HepG2 (cell line): ENCODE results near the gene MXRA8.

ENCODE experiments used
- CHD4 ChIP-seq: fragments of 200-600 bp; sonication (generic); IDR thresholded peaks from 2 replicates; pipeline ENCODE4 v1.7.0; 2017; ENCODE audit warnings: mild to moderate bottlenecking, low read length, borderline replicate concordance
- CTCF ChIP-seq: sonication (generic); formaldehyde crosslinking; IDR thresholded peaks from 2 replicates; pipeline ENCODE4 v1.5.0; 2020; ENCODE audit warnings: mild to moderate bottlenecking, missing genetic modification reagents, moderate library complexity
- FOXJ3 ChIP-seq: sonication (generic); formaldehyde crosslinking; IDR thresholded peaks from 2 replicates; pipeline ENCODE4 v1.4.0; 2020; ENCODE audit warnings: missing genetic modification reagents, mild to moderate bottlenecking, borderline replicate concordance
- HCFC1 ChIP-seq: fragments of 150-350 bp; IDR thresholded peaks from 2 replicates; pipeline ENCODE4 v1.6.1; 2014; ENCODE audit warnings: low read depth, low read length
- HMG20A ChIP-seq: IDR thresholded peaks from 2 replicates; pipeline ENCODE4 v1.6.1; 2016; ENCODE audit warnings: borderline replicate concordance
- LBX2 ChIP-seq: sonication (generic); formaldehyde crosslinking; IDR thresholded peaks from 2 replicates; pipeline ENCODE4 v1.5.0; 2020; ENCODE audit warnings: missing genetic modification reagents, mild to moderate bottlenecking, borderline replicate concordance
- POLR2AphosphoS5 ChIP-seq: IDR thresholded peaks from 2 replicates; pipeline ENCODE4 v1.6.1; 2012; ENCODE audit warnings: low read depth, low read length
- TAF1 ChIP-seq: sonication (generic); formaldehyde crosslinking; IDR thresholded peaks from 2 replicates; pipeline ENCODE4 v1.4.0; 2020; ENCODE audit warnings: missing genetic modification reagents
- ZSCAN30 ChIP-seq: sonication (generic); formaldehyde crosslinking; IDR thresholded peaks from 2 replicates; pipeline ENCODE4 v1.5.0; 2020; ENCODE audit warnings: mild to moderate bottlenecking, missing genetic modification reagents
- TF ChIP-seq, protein P1 (sequence below): sonication (generic); formaldehyde crosslinking; IDR thresholded peaks from 2 replicates; pipeline ENCODE4 v1.4.0; 2020; ENCODE audit warnings: missing genetic modification reagents
- TF ChIP-seq, protein P2 (sequence below): sonication (generic); formaldehyde crosslinking; IDR thresholded peaks from 2 replicates; pipeline ENCODE4 v1.4.0; 2020; ENCODE audit warnings: mild to moderate bottlenecking, missing genetic modification reagents
- TF ChIP-seq, protein P3 (sequence below): sonication (generic); formaldehyde crosslinking; IDR thresholded peaks from 2 replicates; pipeline ENCODE4 v1.5.0; 2020; ENCODE audit warnings: missing genetic modification reagents

GRCh38 chr1:1358433-1359271 is at the start of gene MXRA8:
- no peak for TF ChIP-seq HMG20A (CRISPR knock-in tag)
- TF ChIP-seq, protein P1, sequence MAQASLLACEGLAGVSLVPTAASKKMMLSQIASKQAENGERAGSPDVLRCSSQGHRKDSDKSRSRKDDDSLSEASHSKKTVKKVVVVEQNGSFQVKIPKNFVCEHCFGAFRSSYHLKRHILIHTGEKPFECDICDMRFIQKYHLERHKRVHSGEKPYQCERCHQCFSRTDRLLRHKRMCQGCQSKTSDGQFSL (CRISPR knock-in tag): peak; percentile 59; the same call in 1 of the 2 replicates
- no peak for TF ChIP-seq HCFC1
- no peak for TF ChIP-seq ZSCAN30 (CRISPR knock-in tag)
- 0 out of 2 replicates have a peak, but pooled peaks have one; percentile 4 for TF ChIP-seq CTCF (CRISPR knock-in tag)
- TF ChIP-seq, protein P2, sequence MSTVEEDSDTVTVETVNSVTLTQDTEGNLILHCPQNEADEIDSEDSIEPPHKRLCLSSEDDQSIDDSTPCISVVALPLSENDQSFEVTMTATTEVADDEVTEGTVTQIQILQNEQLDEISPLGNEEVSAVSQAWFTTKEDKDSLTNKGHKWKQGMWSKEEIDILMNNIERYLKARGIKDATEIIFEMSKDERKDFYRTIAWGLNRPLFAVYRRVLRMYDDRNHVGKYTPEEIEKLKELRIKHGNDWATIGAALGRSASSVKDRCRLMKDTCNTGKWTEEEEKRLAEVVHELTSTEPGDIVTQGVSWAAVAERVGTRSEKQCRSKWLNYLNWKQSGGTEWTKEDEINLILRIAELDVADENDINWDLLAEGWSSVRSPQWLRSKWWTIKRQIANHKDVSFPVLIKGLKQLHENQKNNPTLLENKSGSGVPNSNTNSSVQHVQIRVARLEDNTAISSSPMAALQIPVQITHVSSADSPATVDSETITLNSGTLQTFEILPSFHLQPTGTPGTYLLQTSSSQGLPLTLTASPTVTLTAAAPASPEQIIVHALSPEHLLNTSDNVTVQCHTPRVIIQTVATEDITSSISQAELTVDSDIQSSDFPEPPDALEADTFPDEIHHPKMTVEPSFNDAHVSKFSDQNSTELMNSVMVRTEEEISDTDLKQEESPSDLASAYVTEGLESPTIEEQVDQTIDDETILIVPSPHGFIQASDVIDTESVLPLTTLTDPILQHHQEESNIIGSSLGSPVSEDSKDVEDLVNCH (CRISPR knock-in tag): no peak
- no peak for TF ChIP-seq LBX2 (CRISPR knock-in tag)
- TF ChIP-seq, protein P3, sequence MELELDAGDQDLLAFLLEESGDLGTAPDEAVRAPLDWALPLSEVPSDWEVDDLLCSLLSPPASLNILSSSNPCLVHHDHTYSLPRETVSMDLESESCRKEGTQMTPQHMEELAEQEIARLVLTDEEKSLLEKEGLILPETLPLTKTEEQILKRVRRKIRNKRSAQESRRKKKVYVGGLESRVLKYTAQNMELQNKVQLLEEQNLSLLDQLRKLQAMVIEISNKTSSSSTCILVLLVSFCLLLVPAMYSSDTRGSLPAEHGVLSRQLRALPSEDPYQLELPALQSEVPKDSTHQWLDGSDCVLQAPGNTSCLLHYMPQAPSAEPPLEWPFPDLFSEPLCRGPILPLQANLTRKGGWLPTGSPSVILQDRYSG: no peak
- TF ChIP-seq TAF1 (CRISPR knock-in tag): peak; percentile 21; the same call in 1 of the 2 replicates
- peak; percentile 44; the same call in 1 of the 2 replicates for TF ChIP-seq POLR2AphosphoS5
- TF ChIP-seq CHD4: no peak
- no peak for TF ChIP-seq FOXJ3
